ENCODE data around the gene TVP23A. TPM values are rescaled to one million over a fixed set of nuclear protein-coding genes. Genes with fewer than 3 reads are reported as not detected.
"Not testable (repeated sequence)": the region's sequence is repeated elsewhere in the genome, so short reads cannot be mapped to it uniquely, and the experiment has no call there.

TVP23A gene
- total and polyA plus RNA-seq, 2 experiments from 2014 or later: 2.0 to 2.1 TPM

DNA sequence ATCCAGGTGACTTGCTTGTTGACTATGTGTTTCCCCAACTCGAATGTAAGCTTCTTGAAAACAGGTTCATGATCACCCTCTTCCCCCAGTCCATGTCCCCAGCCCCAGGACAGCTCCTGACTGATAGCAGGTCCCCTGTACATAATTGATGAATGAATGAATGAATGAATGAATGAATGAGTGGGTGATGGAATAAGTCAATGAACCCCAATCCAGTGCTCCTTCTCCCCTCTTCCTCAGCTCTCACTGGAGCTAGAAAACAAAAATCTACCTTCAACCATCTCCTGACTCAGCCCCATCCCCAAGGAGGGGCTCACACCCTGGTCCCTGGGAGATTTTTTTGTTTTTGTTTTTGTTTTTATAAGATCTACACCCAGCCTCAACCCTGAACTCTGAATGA is 16.2 kb upstream of the TVP23A start:
- no peak overlapping the region for H3K4me3 ChIP-seq
- H3K4me1 ChIP-seq (ENCODE audit: low read depth): no peaks in the 10 kb centered on the region
- peaks cover 3% of the 10 kb centered on the region for H3K27me3 ChIP-seq
- H3K9me3 ChIP-seq (ENCODE audit: low read depth): no peaks in the 10 kb centered on the region
- DNase-seq (ENCODE audit: low read depth in 1 of 2, low spot score in 1 of 2): no peak
- H3K27ac ChIP-seq: no peak overlapping the region
- H3K36me3 ChIP-seq: no peaks in the 10 kb centered on the region
- TF ChIP-seq, protein P1, sequence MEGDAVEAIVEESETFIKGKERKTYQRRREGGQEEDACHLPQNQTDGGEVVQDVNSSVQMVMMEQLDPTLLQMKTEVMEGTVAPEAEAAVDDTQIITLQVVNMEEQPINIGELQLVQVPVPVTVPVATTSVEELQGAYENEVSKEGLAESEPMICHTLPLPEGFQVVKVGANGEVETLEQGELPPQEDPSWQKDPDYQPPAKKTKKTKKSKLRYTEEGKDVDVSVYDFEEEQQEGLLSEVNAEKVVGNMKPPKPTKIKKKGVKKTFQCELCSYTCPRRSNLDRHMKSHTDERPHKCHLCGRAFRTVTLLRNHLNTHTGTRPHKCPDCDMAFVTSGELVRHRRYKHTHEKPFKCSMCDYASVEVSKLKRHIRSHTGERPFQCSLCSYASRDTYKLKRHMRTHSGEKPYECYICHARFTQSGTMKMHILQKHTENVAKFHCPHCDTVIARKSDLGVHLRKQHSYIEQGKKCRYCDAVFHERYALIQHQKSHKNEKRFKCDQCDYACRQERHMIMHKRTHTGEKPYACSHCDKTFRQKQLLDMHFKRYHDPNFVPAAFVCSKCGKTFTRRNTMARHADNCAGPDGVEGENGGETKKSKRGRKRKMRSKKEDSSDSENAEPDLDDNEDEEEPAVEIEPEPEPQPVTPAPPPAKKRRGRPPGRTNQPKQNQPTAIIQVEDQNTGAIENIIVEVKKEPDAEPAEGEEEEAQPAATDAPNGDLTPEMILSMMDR (IDR thresholded peaks at IDR 0.05; ENCODE audit: low read depth, low read length): no peak

DNA sequence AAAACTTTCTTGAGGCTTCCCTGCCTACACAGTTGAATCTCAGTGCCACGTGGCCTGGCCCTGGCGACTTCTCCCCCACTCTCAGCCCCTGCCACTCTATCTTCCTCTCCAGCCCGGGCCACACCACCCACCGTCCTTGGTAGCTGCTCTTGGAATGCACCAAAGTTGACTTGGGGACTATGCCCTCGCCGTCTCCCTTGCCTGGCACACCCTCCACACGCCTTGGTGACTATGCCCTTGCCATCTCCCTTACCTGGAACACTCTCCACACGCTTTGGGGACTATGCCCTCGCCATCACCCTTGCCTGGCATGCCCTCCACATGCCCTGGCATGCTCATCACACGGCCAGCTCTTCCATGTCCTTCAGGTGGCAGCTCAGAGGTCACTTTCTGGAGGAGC is 15.5 kb upstream of the TVP23A start:
- TF ChIP-seq, protein P1 (IDR thresholded peaks at IDR 0.05; ENCODE audit: low read depth, low read length): no peak
- Histone ChIP-seq H3K36me3 (no peaks in the 10 kb centered on the region), H3K9me3 (ENCODE audit: low read depth) (no peaks in the 10 kb centered on the region), H3K27ac (no peak overlapping the region), H3K4me1 (ENCODE audit: low read depth) (no peaks in the 10 kb centered on the region), H3K4me3 (no peak overlapping the region), H3K27me3 (peaks cover 3% of the 10 kb centered on the region)
- no peak for DNase-seq (ENCODE audit: low read depth in 1 of 2, low spot score in 1 of 2)

DNA sequence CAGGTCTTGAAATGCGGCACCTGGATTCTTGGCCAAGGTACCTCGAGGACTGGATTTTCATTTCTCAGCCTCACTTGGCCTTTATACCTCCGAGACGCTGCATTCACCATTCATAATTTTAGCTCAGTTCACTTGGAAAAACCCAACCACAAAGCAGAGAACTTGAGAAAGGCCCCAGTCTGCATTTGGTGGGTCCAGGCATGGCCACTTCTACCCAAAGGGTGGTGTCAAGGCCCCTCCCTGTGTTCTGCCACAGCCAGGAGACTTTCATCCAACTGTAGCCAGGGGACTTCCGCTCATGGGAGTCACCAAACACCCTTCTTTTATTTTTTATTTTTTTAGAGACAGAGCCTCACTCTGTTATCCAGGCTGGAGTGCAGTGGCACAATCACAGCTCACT is 14.7 kb upstream of the TVP23A start:
- TF ChIP-seq, protein P1 (IDR thresholded peaks at IDR 0.05; ENCODE audit: low read depth, low read length): no peak

DNA sequence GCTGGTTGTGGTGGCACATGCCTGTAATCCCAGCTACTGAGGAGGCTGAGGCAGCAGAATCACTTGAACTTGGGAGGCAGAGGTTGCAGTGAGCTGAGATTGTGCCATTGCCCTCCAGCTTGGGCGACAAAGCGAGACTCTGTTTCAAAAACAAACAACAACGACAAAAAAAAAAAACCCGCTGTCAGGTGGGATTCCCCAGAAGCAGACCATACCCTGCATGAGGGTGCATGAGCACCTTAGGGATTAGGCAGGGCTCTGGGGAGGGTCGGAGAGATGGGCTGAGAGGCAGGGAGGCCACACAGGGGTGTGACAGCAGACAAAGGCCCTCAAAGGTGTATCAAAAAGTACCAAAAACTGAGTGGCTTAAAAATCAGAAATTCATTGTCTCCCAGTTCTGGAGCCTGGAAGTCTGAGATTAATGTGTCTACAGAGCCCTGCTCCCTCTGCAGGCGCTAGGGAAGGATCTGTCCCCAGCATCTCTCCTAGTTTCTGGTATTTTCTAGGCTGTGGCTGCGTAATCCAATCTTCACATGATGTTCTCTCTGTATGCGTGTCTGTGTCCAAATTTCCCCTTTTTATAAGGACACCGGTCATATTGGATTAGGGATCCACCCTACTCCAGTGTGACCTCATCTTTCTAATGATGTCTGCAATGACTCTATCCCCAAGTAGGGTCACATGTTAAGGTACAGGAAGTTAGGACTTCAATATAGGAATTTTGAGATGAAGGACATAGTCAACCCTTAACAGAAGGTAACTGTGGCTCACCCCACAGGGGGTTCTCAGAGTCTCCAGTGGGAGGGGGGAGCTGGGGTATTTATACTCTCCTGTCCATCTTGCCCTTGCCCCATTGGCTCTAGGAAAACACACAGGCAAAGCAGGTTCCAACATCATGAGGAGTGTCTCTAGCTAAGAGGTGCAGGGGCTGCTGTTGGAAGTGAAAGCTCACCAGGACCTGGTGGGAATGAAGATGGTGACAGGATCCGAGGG is 13.6 kb upstream of the TVP23A start:
- Histone ChIP-seq H3K36me3 (no peaks in the 10 kb centered on the region), H3K27ac (no peak overlapping the region), H3K27me3 (no peaks in the 10 kb centered on the region), H3K4me1 (ENCODE audit: low read depth) (no peaks in the 10 kb centered on the region), H3K4me3 (no peak overlapping the region), H3K9me3 (ENCODE audit: low read depth) (no peaks in the 10 kb centered on the region)
- no peak for DNase-seq (ENCODE audit: low read depth in 1 of 2, low spot score in 1 of 2)
- TF ChIP-seq, protein P1 (IDR thresholded peaks at IDR 0.05; ENCODE audit: low read depth, low read length): no peak

More for the DNA sequence above, 14.7 kb upstream of the TVP23A start:
- H3K36me3 ChIP-seq: no peaks in the 10 kb centered on the region
- H3K4me1 ChIP-seq (ENCODE audit: low read depth): no peaks in the 10 kb centered on the region
- no peaks in the 10 kb centered on the region for H3K9me3 ChIP-seq (ENCODE audit: low read depth)
- H3K27me3 ChIP-seq: peaks cover 3% of the 10 kb centered on the region
- no peak for DNase-seq (ENCODE audit: low read depth in 1 of 2, low spot score in 1 of 2)
- no peak overlapping the region for H3K27ac ChIP-seq
- H3K4me3 ChIP-seq: no peak overlapping the region

DNA sequence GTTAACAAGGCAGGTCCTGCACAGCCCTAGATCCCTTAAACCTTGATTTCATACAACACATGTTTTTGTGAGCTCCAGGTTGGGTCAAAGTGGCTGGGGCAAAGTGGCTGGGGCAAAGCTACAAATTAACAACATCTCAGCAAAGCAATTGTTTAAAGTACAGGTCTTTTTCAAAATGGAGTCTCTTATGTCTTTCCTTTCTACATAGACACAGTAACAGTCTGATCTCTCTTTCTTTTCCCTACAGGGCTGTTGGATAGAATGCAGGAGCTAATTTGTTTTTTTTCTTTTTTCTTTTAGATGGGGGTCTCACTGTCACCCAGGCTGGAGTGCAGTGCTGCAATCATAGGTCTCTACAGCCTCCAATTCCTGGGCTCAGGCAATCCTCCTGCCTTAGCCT is 11.6 kb upstream of the TVP23A start:
- H3K9me3 ChIP-seq (ENCODE audit: low read depth); DNase-seq (ENCODE audit: low read depth in 1 of 2, low spot score in 1 of 2); H3K36me3 ChIP-seq; H3K4me3 ChIP-seq; H3K27ac ChIP-seq; H3K27me3 ChIP-seq; H3K4me1 ChIP-seq (ENCODE audit: low read depth): not testable (repeated sequence)

DNA sequence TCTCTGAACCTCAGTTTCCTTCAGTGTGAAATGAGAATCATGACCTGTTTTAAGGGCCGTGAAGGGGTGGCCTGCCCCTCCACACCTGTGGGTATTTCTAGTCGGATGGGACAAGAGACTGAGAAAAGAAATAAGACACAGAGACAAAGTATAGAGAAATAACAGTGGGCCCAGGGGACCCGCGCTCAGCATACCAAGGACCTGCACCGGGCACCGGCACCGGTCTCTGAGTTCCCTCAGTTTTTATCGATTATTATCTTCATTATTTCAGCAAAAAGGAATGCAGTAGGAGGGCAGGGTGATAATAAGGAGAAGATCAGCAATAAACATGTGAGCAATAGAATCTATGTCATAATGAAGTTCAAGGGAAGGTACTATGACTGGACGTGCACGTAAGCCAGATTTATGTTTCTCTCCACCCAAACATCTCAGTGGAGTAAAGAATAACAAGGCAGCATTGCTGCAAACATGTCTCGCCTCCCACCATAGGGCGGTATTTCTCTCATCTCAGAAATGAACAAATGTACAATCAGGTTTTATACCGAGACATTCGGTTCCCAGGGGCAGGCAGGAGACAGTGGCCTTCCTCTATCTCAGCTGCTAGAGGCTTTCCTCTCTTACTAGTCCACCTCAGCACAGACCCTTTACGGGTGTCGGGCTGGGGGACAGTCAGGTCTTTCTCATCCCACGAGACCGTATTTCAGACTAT is 10.9 kb upstream of the TVP23A start:
- H3K36me3 ChIP-seq; H3K4me3 ChIP-seq; H3K4me1 ChIP-seq (ENCODE audit: low read depth); H3K27me3 ChIP-seq; H3K9me3 ChIP-seq (ENCODE audit: low read depth); DNase-seq (ENCODE audit: low read depth in 1 of 2, low spot score in 1 of 2); H3K27ac ChIP-seq: not testable (repeated sequence)

Measured in cardiac muscle cell (in vitro differentiated cells and primary cell).